Spleen (tissue), 11 donors: ENCODE measurements around the gene FAM13B. TPM values are rescaled to one million over a fixed set of nuclear protein-coding genes. Genes with fewer than 3 reads are reported as not detected.

Experiments
- DNase-seq: peaks from one replicate; pipeline ENCODE4 v3.0.0-alpha.2; 2020
- H3K27ac ChIP-seq, 8 donors: fragments of 200-600 bp; sonication (generic) in 7 of 8; 1 replicate in 4 of 8; 2 replicates in 4 of 8; pipeline versions ENCODE4 v1.5.0 to v1.8.0; 2016 to 2021; ENCODE audit warnings: inconsistent platforms in 4 of 8, mild to moderate bottlenecking in 4 of 8, moderate library complexity in 1 of 8
- H3K27me3 ChIP-seq, 7 donors: fragments of 200-600 bp; sonication (generic) in 6 of 7; replicated peaks in 1 of 7; 1 replicate in 4 of 7; 2 replicates in 3 of 7; pipeline versions ENCODE4 v1.5.0 to v1.8.0; 2016 to 2021; ENCODE audit warnings: inconsistent platforms in 3 of 7, mild to moderate bottlenecking in 1 of 7
- H3K36me3 ChIP-seq, 6 donors: fragments of 200-600 bp; sonication (generic) in 5 of 6; 1 replicate in 4 of 6; 2 replicates in 2 of 6; pipeline versions ENCODE4 v1.5.0 to v1.8.0; 2016 to 2021; ENCODE audit warnings: inconsistent platforms in 2 of 6
- H3K4me1 ChIP-seq, 6 donors: fragments of 200-600 bp; sonication (generic) in 5 of 6; 1 replicate in 3 of 6; 2 replicates in 3 of 6; pipeline versions ENCODE4 v1.5.0 to v1.8.0; 2016 to 2021; ENCODE audit warnings: inconsistent platforms in 3 of 6
- H3K4me3 ChIP-seq, 8 donors: fragments of 200-600 bp; sonication (generic) in 7 of 8; 1 replicate in 4 of 8; 2 replicates in 4 of 8; pipeline versions ENCODE4 v1.5.0 to v1.8.0; 2016 to 2021; ENCODE audit warnings: inconsistent platforms in 4 of 8, mild to moderate bottlenecking in 4 of 8, moderate library complexity in 2 of 8
- H3K9me3 ChIP-seq, 8 donors: fragments of 200-600 bp; sonication (generic) in 7 of 8; 1 replicate in 4 of 8; 2 replicates in 4 of 8; pipeline versions ENCODE4 v1.5.0 to v1.8.0; 2016 to 2021; ENCODE audit warnings: inconsistent platforms in 4 of 8
- CTCF ChIP-seq, 11 experiments: fragments of 200-600 bp in 7 of 11; fragments of 450-650 bp in 4 of 11; sonication (generic) in 4 of 11; IDR thresholded peaks in 8 of 11; conservative IDR thresholded peaks in 3 of 11; 1 replicate in 7 of 11; 2 replicates in 4 of 11; pipeline versions ENCODE4 v1.4.0 to v1.8.0; 2016 to 2021; ENCODE audit warnings: antibody characterized with exemption in 11 of 11, inconsistent platforms in 4 of 11, mild to moderate bottlenecking in 1 of 11
- POLR2A ChIP-seq, 3 donors: fragments of 450-650 bp; IDR thresholded peaks; one replicate each; pipeline ENCODE4 v1.5.1; 2017; ENCODE audit warnings: antibody characterized with exemption in 3 of 3, mild to moderate bottlenecking in 1 of 3
- POLR2AphosphoS5 ChIP-seq, 3 donors: sonication (generic); formaldehyde crosslinking; IDR thresholded peaks; one replicate each; pipeline ENCODE4 v1.5.1; 2017; ENCODE audit warnings: antibody characterized with exemption in 3 of 3
- WGBS, 5 donors: extraction: QIAGEN DNeasy Blood & Tissue Kit in 3 of 5; methylation state at CpG; one replicate each; pipeline versions ENCODE4 v1.1.5 to v1.1.7; 2013 to 2018; 5-methylcytosine and 5-hydroxymethylcytosine counted together
- intact Hi-C: fragments of 100-400 bp; cut with DNase I; formaldehyde crosslinking; loops from one replicate; pipeline ENCODE4 v1.15.0; 2023; ENCODE audit warnings: low total_unique reads
- polyA plus RNA-seq, 3 donors: library from polyadenylated mRNA; stranded (reverse); fragments of 200-250 nt; gene quantifications; one replicate each; pipeline ENCODE4 v1.2.1, GENCODE V29; 2013
- total RNA-seq, 7 donors: library from RNA; depleted of rRNA in 3 of 7; stranded (reverse); fragments of >200 nt in 3 of 7; fragmentation: NEBNext Ultra II Directional in 4 of 7; extraction: Animal tissue kit (Norgen Biotek cat#: 25700) in 4 of 7; gene quantifications; one replicate each; pipeline versions ENCODE4 v1.1.0 to v1.2.1, GENCODE V29; 2016 to 2021
- donor health status: healthy with polysubstance abuse.
- donor health status: DM: no; HTN: no; CAD: no; lungs with moderate emphysema.
- donor health status: DM: no; HTN: no; CAD: no.
- donor health status: Bipolar disorder and iron deficiency.
- donor health status: healthy.
- donor health status: DM: no; HTN: no; CAD: no.
- donor health status: DM: yes; HTN: yes; CAD: no.

The FAM13B gene
- total and polyA plus RNA-seq, 10 donors: 11.3 to 91.9 (median 66.4) TPM

DNA sequence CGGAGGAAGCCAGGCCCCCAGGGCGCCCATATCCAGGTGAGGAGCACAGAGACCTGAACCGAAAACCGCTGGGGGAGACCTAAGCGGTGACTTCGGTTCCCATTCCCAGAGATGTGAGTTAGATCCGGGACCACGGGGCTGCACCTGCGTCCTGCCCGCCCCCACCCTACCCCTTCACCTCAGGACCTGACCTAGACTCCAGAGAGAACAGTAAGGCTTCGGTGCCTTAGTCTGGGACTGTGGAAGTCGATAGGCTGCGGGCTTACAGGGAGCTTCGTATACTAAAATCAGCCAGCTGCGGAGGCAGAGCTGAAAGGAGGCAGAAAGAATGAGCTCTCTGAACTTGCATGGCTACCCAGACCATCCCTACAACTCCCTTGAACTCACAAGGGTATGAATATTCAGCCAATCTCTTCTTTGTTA, 518 bp upstream of the FAM13B start:
- H3K9me3 ChIP-seq: no peaks in the 10 kb centered on the region
- intact Hi-C loops: no loop called here
- TF ChIP-seq POLR2A (IDR thresholded peaks at IDR 0.05): no peak
- no peak for TF ChIP-seq POLR2AphosphoS5 (IDR thresholded peaks at IDR 0.05)
- TF ChIP-seq CTCF (IDR thresholded peaks at IDR 0.05 in 8 of 11, conservative IDR thresholded peaks at IDR 0.05 in 3 of 11): no peak
- H3K27me3 ChIP-seq: no peaks in the 10 kb centered on the region
- no peak for DNase-seq
- no peaks in the 10 kb centered on the region for H3K36me3 ChIP-seq
- peaks cover 33 to 63% (median 53%) of the 10 kb centered on the region in 6 donors for H3K4me1 ChIP-seq
- H3K27ac ChIP-seq: peak overlapping the region; percentile 94 to 100 (median 100)
- peak overlapping the region; percentile 79 to 99 (median 90) for H3K4me3 ChIP-seq
- WGBS, 5 donors: 2 to 4% (median 3%) methylated on average over 13 to 15 of the region's 15 CpGs

- DNase-seq: peak; percentile 93
- intact Hi-C loops: no loop called here
- 0 to 2% (median 1%) methylated on average over 23 to 24 of the region's 24 CpGs for WGBS, 5 donors
- Histone ChIP-seq H3K36me3 (no peaks in the 10 kb centered on the region), H3K27me3 (no peaks in the 10 kb centered on the region), H3K9me3 (no peaks in the 10 kb centered on the region), H3K4me3 (peak overlapping the region; percentile 79 to 99 (median 90)), H3K27ac (peak overlapping the region; percentile 94 to 100 (median 100)), H3K4me1 (peaks cover 43 to 76% (median 66%) of the 10 kb centered on the region in 6 donors)
- TF ChIP-seq POLR2AphosphoS5 (IDR thresholded peaks at IDR 0.05) (peak in 2 of 3 donors; percentile 63 to 80), CTCF (IDR thresholded peaks at IDR 0.05 in 8 of 11, conservative IDR thresholded peaks at IDR 0.05 in 3 of 11) (peak in 1 of 11 experiments; percentile 17), POLR2A (IDR thresholded peaks at IDR 0.05) (peak in 2 of 3 donors; percentile 43 to 44)
These were observed 779 bp downstream of the FAM13B start for GRCh38 chr5:138032028-138032571.

- Histone ChIP-seq H3K9me3 (no peaks in the 10 kb centered on the region), H3K36me3 (no peaks in the 10 kb centered on the region), H3K4me3 (no peak overlapping the region), H3K27me3 (no peaks in the 10 kb centered on the region), H3K4me1 (peaks cover 48 to 86% (median 67%) of the 10 kb centered on the region in 6 donors), H3K27ac (peak overlapping the region in 4 of 8 donors; percentile 100)
- DNase-seq: no peak
- 59 to 79% (median 68%) methylated on average over 2 of the region's 2 CpGs for WGBS, 5 donors
- intact Hi-C loops: no loop called here
- TF ChIP-seq CTCF (IDR thresholded peaks at IDR 0.05 in 8 of 11, conservative IDR thresholded peaks at IDR 0.05 in 3 of 11) (no peak), POLR2AphosphoS5 (IDR thresholded peaks at IDR 0.05) (no peak), POLR2A (IDR thresholded peaks at IDR 0.05) (no peak)
These were observed 2.9 kb downstream of the FAM13B start for GRCh38 chr5:138029944-138030343.

- Histone ChIP-seq H3K36me3 (no peaks in the 10 kb centered on the region), H3K27me3 (no peaks in the 10 kb centered on the region), H3K4me1 (peaks cover 48 to 90% (median 70%) of the 10 kb centered on the region in 6 donors), H3K9me3 (no peaks in the 10 kb centered on the region), H3K27ac (peak overlapping the region in 6 of 8 donors; percentile 1 to 100 (median 100)), H3K4me3 (peak overlapping the region in 1 of 8 donors; percentile 35)
- WGBS, 5 donors: 50 to 66% (median 59%) methylated on average over 2 of the region's 2 CpGs
- intact Hi-C loops: no loop called here
- DNase-seq: no peak
- TF ChIP-seq POLR2A (IDR thresholded peaks at IDR 0.05) (no peak), CTCF (IDR thresholded peaks at IDR 0.05 in 8 of 11, conservative IDR thresholded peaks at IDR 0.05 in 3 of 11) (no peak), POLR2AphosphoS5 (IDR thresholded peaks at IDR 0.05) (no peak)
These were observed 3.4 kb downstream of the FAM13B start for GRCh38 chr5:138029501-138029900.
